Calu3 (cell line): ENCODE data around the gene LRBA. TPM values are rescaled to one million over a fixed set of nuclear protein-coding genes. Genes with fewer than 3 reads are reported as not detected.

ENCODE experiments used
- BruUV-seq: library from RNA; stranded (reverse); fragments of 400-500 nt; replicated peaks from 2 replicates; lab custom pipeline; 2021; lab: Mats Ljungman, UMichigan
- CTCF ChIA-PET: fragments of 300-600 bp; sonication (Branson Sonifier 250); formaldehyde crosslinking; loops from one replicate; lab custom pipeline; 2022; ENCODE audit warnings: antibody characterized with exemption; lab: Charles Lee
- DNase-seq: peaks from one replicate; pipeline ENCODE4 v3.0.0; 2022
- H3K27ac Mint-ChIP-seq: one replicate; pipeline ENCODE4 v1.8.0; 2022; ENCODE audit warnings: mixed read lengths; ENCODE audit not compliant: unreplicated experiment
- H3K27me3 Mint-ChIP-seq: one replicate; pipeline ENCODE4 v1.8.0; 2022; ENCODE audit warnings: mixed read lengths; ENCODE audit not compliant: unreplicated experiment
- H3K36me3 Mint-ChIP-seq: one replicate; pipeline ENCODE4 v1.8.0; 2022; ENCODE audit warnings: mild to moderate bottlenecking, moderate library complexity, mixed read lengths; ENCODE audit not compliant: insufficient read depth, unreplicated experiment
- H3K4me1 Mint-ChIP-seq: one replicate; pipeline ENCODE4 v1.8.0; 2022; ENCODE audit warnings: mild to moderate bottlenecking, low read depth, mixed read lengths; ENCODE audit not compliant: unreplicated experiment
- H3K4me3 Mint-ChIP-seq: one replicate; pipeline ENCODE4 v1.8.0; 2022; ENCODE audit warnings: mild to moderate bottlenecking, low read depth, moderate library complexity, mixed read lengths; ENCODE audit not compliant: unreplicated experiment
- H3K9me3 Mint-ChIP-seq: one replicate; pipeline ENCODE4 v1.8.0; 2022; ENCODE audit warnings: low read depth, mixed read lengths; ENCODE audit not compliant: unreplicated experiment
- intact Hi-C: fragments of 100-400 bp; cut with micrococcal nuclease; formaldehyde crosslinking; loops from one replicate; pipeline ENCODE4 v1.10.0; 2022; ENCODE audit not compliant: unreplicated experiment
- total RNA-seq: library from RNA; stranded (reverse); gene quantifications from 2 replicates; pipeline ENCODE4 v1.2.3, GENCODE V29; 2022
- TF ChIP-seq, protein P1 (sequence below): fragments of 200-600 bp; IDR thresholded peaks from one replicate; pipeline ENCODE4 v1.8.0; 2022; ENCODE audit warnings: antibody characterized with exemption; ENCODE audit not compliant: unreplicated experiment

LRBA gene
- total RNA-seq, 1 experiment from 2014 or later, result 49.0 TPM

DNA sequence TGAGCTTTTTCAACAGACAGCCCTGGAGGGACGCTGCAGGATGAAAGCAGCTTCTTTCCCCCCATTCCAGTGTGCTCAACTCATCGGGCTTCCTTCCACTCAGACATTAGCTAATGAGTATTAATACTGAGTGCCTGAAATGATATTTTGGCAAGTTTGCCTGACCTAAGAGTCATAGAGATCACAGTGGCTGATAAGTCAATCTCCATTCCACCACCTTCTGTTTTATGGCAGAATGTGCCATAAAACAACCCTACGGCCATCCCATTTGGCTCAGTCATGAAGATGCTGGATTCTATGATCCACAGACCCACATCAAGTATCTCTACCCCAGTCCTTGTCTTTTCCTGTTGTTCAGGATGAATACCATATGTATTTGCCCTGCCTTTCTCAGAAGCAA, 481.4 kb downstream of the LRBA start:
- no peaks in the 10 kb centered on the region for H3K27me3 Mint-ChIP-seq
- CTCF ChIA-PET, result no interaction called here
- no peaks in the 10 kb centered on the region for H3K4me1 Mint-ChIP-seq
- TF ChIP-seq, protein P1, sequence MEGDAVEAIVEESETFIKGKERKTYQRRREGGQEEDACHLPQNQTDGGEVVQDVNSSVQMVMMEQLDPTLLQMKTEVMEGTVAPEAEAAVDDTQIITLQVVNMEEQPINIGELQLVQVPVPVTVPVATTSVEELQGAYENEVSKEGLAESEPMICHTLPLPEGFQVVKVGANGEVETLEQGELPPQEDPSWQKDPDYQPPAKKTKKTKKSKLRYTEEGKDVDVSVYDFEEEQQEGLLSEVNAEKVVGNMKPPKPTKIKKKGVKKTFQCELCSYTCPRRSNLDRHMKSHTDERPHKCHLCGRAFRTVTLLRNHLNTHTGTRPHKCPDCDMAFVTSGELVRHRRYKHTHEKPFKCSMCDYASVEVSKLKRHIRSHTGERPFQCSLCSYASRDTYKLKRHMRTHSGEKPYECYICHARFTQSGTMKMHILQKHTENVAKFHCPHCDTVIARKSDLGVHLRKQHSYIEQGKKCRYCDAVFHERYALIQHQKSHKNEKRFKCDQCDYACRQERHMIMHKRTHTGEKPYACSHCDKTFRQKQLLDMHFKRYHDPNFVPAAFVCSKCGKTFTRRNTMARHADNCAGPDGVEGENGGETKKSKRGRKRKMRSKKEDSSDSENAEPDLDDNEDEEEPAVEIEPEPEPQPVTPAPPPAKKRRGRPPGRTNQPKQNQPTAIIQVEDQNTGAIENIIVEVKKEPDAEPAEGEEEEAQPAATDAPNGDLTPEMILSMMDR, result no peak
- BruUV-seq, result no TSS peak
- H3K9me3 Mint-ChIP-seq, result no peaks in the 10 kb centered on the region
- H3K4me3 Mint-ChIP-seq, result no peak overlapping the region
- H3K36me3 Mint-ChIP-seq, result no peaks in the 10 kb centered on the region
- intact Hi-C loops, result no loop called here
- no peak for DNase-seq
- no peak overlapping the region for H3K27ac Mint-ChIP-seq

DNA sequence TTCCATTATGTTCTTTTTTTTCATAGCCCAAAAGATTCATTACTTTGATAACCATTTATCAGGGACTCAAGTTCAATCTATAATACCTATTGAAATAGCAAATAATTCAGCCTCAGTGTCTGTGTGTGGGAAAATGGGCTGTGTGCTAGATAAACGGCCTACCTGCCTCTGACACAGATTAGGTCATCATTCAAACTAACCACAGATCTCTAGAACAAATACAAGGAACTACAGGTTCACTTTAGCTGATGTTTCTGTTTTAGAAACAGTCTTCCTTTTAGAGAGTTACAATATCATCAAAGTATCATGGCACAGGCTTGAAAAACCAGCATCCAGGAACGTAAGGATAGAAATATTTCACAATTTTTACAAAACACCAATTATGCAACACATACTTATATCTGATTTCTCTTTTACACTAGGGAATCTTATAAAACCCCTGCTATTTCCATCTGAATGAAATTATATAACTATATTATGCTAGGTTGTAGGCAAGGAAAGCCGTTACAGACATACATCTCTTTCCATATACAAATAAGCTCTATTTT, 489.7 kb downstream of the LRBA start:
- Mint-ChIP-seq H3K27ac (no peak overlapping the region), H3K4me1 (no peaks in the 10 kb centered on the region), H3K4me3 (no peak overlapping the region), H3K27me3 (no peaks in the 10 kb centered on the region), H3K9me3 (peaks cover 2% of the 10 kb centered on the region), H3K36me3 (no peaks in the 10 kb centered on the region)
- intact Hi-C loops, result no loop called here
- no peak for DNase-seq
- BruUV-seq, result no TSS peak
- TF ChIP-seq, protein P1, result no peak
- CTCF ChIA-PET, result no interaction called here

DNA sequence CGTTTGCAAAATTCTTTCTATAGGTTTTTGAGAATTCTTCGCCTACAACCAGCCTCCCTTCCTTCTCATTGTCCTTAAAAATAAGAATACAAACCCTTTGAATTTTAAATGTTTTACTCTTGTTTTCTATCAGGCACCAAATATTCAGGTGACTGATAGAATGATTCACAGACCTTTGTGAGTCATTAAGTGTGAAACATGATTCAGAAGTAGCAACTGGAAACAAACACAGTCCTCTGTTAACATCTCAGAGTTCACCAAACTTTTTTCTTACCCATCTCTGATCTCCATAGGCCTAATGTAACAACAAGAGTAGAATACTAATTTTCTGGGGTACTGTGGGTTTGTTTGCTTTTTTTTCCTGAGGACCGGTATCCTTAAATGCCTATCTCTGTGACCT, 496.5 kb downstream of the LRBA start:
- Mint-ChIP-seq H3K9me3 (no peaks in the 10 kb centered on the region), H3K36me3 (peaks cover 9% of the 10 kb centered on the region), H3K27me3 (no peaks in the 10 kb centered on the region), H3K4me1 (peaks cover 42% of the 10 kb centered on the region), H3K4me3 (peak overlapping the region; percentile 31), H3K27ac (peak overlapping the region; percentile 96)
- CTCF ChIA-PET, result no interaction called here
- DNase-seq, result no peak
- no TSS peak for BruUV-seq
- TF ChIP-seq, protein P1, result no peak
- intact Hi-C loops, result no loop called here

DNA sequence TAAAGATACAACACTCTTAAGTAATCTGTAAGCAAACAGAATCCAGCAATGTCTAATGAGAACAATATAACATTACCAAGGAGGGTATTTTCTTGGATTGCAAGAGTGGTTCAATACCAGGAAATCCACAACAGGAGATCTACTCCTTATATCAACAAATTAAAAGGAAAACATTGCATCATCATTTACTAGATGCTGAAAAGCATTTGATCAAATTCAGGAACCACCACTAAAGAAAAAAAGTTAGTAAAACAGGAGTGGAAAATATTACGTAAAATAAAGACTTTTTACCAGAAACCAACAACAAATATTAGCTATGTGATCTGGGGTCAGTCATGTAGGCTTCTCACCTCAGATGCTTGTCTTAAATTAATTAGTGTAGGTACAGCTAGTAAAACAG, 499.9 kb downstream of the LRBA start:
- peaks cover 9% of the 10 kb centered on the region for H3K36me3 Mint-ChIP-seq
- H3K4me3 Mint-ChIP-seq, result peak overlapping the region; percentile 38
- CTCF ChIA-PET, result no interaction called here
- TF ChIP-seq, protein P1, result no peak
- BruUV-seq, result no TSS peak
- H3K27ac Mint-ChIP-seq, result peak overlapping the region; percentile 93
- no peak for DNase-seq
- intact Hi-C loops, result loop anchor here (2.0 kb wide), 1 partner anchor 64 kb away; no protein-coding TSS in a partner anchor
- peaks cover 43% of the 10 kb centered on the region for H3K4me1 Mint-ChIP-seq
- no peaks in the 10 kb centered on the region for H3K9me3 Mint-ChIP-seq
- H3K27me3 Mint-ChIP-seq, result no peaks in the 10 kb centered on the region
